Fibroblast of mammary gland (primary cell): ENCODE results near the gene REM2.
A peak's percentile ranks its signal among the peaks of the same experiment; 100 is the strongest.

ENCODE experiments used
- DNase-seq: peaks from one replicate; pipeline ENCODE4 v3.0.0-alpha.2; 2010; ENCODE audit warnings: low read depth
- H3K4me3 ChIP-seq: 2 replicates; pipeline ENCODE4 v1.5.1; 2011; ENCODE audit warnings: low read depth, mild to moderate bottlenecking, low read length, moderate library complexity; ENCODE audit not compliant: control insufficient read depth
- TF ChIP-seq, protein P1 (sequence below): conservative IDR thresholded peaks from 2 replicates; pipeline ENCODE4 v1.5.1; 2011; ENCODE audit warnings: low read depth, low read length, inconsistent platforms; ENCODE audit not compliant: control insufficient read depth, insufficient read depth

Gene REM2

DNA sequence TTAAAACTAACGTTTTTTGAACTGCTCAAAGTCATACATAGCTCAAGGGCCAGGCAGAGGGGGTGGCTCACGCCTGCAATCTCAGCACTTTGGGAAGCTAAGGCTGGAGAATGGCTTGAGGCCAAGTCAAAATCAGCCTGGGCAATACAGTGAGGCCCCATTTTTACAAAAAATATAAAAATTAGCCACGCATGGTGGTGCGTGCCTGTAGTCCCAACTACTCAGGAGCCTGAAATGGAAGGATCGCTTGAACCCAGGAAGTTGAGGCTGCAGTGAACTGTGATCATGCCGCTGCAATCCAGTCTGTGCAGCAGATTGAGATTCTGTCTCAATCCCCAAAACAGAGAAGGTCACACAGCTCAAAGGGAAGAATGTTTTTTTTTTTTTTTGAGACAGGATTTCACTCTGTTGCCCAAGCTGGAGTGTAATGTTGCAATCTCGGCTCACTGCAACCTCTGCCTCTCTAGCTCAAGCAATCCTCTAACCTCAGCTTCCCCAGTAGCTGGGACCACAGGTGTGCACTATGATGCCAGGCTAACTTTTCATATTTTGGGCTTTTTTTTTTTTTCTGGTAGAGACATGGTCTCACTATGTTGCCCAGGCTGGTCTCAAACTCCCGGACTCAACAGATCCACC, 33.0 kb downstream of the REM2 start:
- no peak overlapping the region for H3K4me3 ChIP-seq
- peak; percentile 49 for DNase-seq
- TF ChIP-seq, protein P1, sequence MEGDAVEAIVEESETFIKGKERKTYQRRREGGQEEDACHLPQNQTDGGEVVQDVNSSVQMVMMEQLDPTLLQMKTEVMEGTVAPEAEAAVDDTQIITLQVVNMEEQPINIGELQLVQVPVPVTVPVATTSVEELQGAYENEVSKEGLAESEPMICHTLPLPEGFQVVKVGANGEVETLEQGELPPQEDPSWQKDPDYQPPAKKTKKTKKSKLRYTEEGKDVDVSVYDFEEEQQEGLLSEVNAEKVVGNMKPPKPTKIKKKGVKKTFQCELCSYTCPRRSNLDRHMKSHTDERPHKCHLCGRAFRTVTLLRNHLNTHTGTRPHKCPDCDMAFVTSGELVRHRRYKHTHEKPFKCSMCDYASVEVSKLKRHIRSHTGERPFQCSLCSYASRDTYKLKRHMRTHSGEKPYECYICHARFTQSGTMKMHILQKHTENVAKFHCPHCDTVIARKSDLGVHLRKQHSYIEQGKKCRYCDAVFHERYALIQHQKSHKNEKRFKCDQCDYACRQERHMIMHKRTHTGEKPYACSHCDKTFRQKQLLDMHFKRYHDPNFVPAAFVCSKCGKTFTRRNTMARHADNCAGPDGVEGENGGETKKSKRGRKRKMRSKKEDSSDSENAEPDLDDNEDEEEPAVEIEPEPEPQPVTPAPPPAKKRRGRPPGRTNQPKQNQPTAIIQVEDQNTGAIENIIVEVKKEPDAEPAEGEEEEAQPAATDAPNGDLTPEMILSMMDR = no peak

DNA sequence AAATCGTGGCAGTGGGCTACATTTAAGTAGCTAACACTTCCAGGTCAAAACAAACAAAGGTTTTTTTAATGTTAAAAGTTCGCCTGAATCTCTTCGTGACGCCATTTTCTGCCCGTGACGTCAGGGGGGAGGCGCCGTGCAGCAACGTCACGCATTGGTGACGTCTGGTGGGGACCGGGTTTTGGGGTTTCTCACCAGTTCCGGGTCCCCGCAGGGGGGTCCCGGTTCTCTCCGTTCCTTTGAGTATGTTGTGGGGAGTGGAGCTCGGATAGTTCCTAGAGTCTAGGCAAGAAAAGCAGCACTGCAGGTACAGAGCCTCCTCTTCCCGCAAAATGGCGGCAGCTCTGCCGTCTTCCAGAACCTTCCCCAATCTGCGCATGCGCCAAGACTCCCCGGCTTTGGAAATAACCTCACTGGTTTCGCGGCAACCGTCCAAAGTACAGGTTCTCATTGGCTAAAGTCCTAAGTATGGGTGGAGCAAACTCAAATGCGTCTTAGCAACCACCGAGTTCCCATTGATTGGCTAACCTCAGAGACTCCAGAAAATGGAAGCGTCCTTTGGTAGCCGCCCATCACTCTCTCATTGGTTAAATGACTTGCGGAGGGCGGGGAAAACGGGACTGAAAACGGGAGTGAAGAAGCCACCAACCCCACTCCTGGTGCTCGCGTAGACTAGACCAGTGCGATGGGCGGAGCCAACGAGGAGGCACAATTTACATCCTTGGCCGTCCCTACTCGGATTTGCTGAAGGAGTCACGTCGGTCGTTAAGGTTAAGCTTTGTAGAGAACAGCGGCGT, 36.0 kb downstream of the REM2 start, which contains the start of gene RBM23:
TSS of gene RBM23 (minus strand) at position 346 of the 797 bp plus-strand sequence.
- peak within 1 kb of the TSS; percentile 97 for H3K4me3 ChIP-seq
- TF ChIP-seq, protein P1 = no peak
- peak; percentile 100 for DNase-seq

GRCh38 chr14:22919601-22919921, 36.5 kb downstream of the REM2 start:
- H3K4me3 ChIP-seq = peak overlapping the region; percentile 30
- TF ChIP-seq, protein P1 = no peak

GRCh38 chr14:22920697-22921096, 37.7 kb downstream of the REM2 start:
- H3K4me3 ChIP-seq = no peak overlapping the region
- DNase-seq = no peak
- TF ChIP-seq, protein P1 = no peak

More at GRCh38 chr14:22919601-22919921, 36.5 kb downstream of the REM2 start:
- DNase-seq = no peak

DNA sequence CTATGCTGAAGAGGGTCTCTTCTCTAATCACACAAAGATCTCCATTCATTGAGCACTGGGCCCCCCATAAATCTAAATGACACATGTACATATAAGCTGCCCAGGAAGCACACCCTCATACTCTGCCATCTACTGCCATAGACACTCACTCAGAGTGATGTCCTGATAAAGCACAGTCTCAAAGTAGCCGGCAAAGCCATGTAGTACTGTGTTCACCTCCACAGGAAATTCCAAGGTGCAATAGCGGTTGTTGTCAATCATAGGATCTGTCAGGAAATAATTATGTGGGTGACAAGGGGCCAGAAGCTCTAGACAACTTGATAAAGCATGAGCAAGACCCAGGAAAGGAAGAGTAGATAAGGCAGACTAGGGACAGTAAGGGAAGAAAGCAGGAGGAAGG, 39.3 kb downstream of the REM2 start:
- TF ChIP-seq, protein P1 = no peak
- DNase-seq = no peak
- H3K4me3 ChIP-seq = no peak overlapping the region

DNA sequence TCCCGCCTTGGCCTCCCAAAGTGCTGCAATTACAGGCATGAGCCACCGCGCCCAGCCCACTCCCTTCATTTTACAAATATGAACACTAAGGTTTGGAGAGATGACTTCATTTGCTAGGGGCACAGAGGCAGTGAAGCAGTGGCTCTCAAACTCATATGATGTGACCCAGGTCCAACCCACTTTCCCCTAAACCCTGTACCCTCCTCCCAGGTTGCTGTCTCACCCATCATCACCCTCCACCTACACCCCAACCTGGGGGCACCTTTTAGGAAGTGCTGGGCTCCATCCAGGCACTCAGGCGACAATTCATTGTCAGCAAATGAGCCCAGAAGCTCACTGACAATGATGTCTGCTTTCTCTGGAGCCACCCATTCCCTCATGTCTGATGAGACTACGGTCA, 40.7 kb downstream of the REM2 start:
- DNase-seq = no peak

More for the DNA sequence above, 40.7 kb downstream of the REM2 start:
- no peak overlapping the region for H3K4me3 ChIP-seq
- TF ChIP-seq, protein P1 = no peak
